ENCODE results near the gene ABCA6.

Gene ABCA6

GRCh38 chr17:69154267-69154666, 12.6 kb upstream of the ABCA6 start:
- TF ChIP-seq SIN3A (IDR thresholded peaks at IDR 0.05; ENCODE audit: borderline replicate concordance, insufficient read depth, low read length) = no peak
- TF ChIP-seq FOXP2 (optimal IDR thresholded peaks at IDR 0.05; ENCODE audit: borderline replicate concordance, extremely low read depth, extremely low read length, insufficient read depth) = no peak
- TF ChIP-seq REST (IDR thresholded peaks at IDR 0.05; ENCODE audit: insufficient read depth in 1 of 2, low read depth in 2 of 2, low read length in 2 of 2) = no peak
- no peak for TF ChIP-seq POLR2AphosphoS5 (IDR thresholded peaks at IDR 0.05; ENCODE audit: low read depth, low read length)

GRCh38 chr17:69150333-69150732, 8.6 kb upstream of the ABCA6 start:
- TF ChIP-seq SIN3A (IDR thresholded peaks at IDR 0.05; ENCODE audit: borderline replicate concordance, insufficient read depth, low read length) (no peak), FOXP2 (optimal IDR thresholded peaks at IDR 0.05; ENCODE audit: borderline replicate concordance, extremely low read depth, extremely low read length, insufficient read depth) (no peak), REST (IDR thresholded peaks at IDR 0.05; ENCODE audit: insufficient read depth in 1 of 2, low read depth in 2 of 2, low read length in 2 of 2) (no peak), POLR2AphosphoS5 (IDR thresholded peaks at IDR 0.05; ENCODE audit: low read depth, low read length) (no peak), TAF1 (IDR thresholded peaks at IDR 0.05; ENCODE audit: borderline replicate concordance, insufficient read depth, low read length) (no peak)

- TF ChIP-seq SIN3A (IDR thresholded peaks at IDR 0.05; ENCODE audit: borderline replicate concordance, insufficient read depth, low read length) = no peak
- TF ChIP-seq REST (IDR thresholded peaks at IDR 0.05; ENCODE audit: insufficient read depth in 1 of 2, low read depth in 2 of 2, low read length in 2 of 2) = no peak
- TF ChIP-seq FOXP2 (optimal IDR thresholded peaks at IDR 0.05; ENCODE audit: borderline replicate concordance, extremely low read depth, extremely low read length, insufficient read depth) = no peak
- no peak for TF ChIP-seq POLR2AphosphoS5 (IDR thresholded peaks at IDR 0.05; ENCODE audit: low read depth, low read length)
- no peak for TF ChIP-seq TAF1 (IDR thresholded peaks at IDR 0.05; ENCODE audit: borderline replicate concordance, insufficient read depth, low read length)
Measured at GRCh38 chr17:69147460-69147859, 5.8 kb upstream of the ABCA6 start.

GRCh38 chr17:69144331-69145255, 2.9 kb upstream of the ABCA6 start:
- TF ChIP-seq TAF1 (IDR thresholded peaks at IDR 0.05; ENCODE audit: borderline replicate concordance, insufficient read depth, low read length) (no peak), FOXP2 (optimal IDR thresholded peaks at IDR 0.05; ENCODE audit: borderline replicate concordance, extremely low read depth, extremely low read length, insufficient read depth) (no peak), POLR2AphosphoS5 (IDR thresholded peaks at IDR 0.05; ENCODE audit: low read depth, low read length) (no peak), SIN3A (IDR thresholded peaks at IDR 0.05; ENCODE audit: borderline replicate concordance, insufficient read depth, low read length) (no peak), REST (IDR thresholded peaks at IDR 0.05; ENCODE audit: insufficient read depth in 1 of 2, low read depth in 2 of 2, low read length in 2 of 2) (no peak)

Data from PFSK-1 (cell line).